ENCODE data around the gene PPIE.

PPIE gene

GRCh38 chr1:39720094-39720999, 18.3 kb upstream of the PPIE start:
- DNase-seq (ENCODE audit: low read depth): peak; percentile 43

- DNase-seq (ENCODE audit: low read depth): no peak
These were observed 17.0 kb upstream of the PPIE start for GRCh38 chr1:39721664-39722063.

- no peak for DNase-seq (ENCODE audit: low read depth)
These were observed 16.2 kb upstream of the PPIE start for GRCh38 chr1:39722495-39722894.

GRCh38 chr1:39726600-39726999, 12.1 kb upstream of the PPIE start:
- DNase-seq (ENCODE audit: low read depth): no peak

- no peak for DNase-seq (ENCODE audit: low read depth)
These were observed 11.3 kb upstream of the PPIE start for GRCh38 chr1:39727221-39727931.

- no peak for DNase-seq (ENCODE audit: low read depth)
These were observed 10.8 kb upstream of the PPIE start for GRCh38 chr1:39727932-39728317.

- no peak for DNase-seq (ENCODE audit: low read depth)
These were observed 9.7 kb upstream of the PPIE start for GRCh38 chr1:39729030-39729429.

- DNase-seq (ENCODE audit: low read depth): no peak
These were observed 8.8 kb upstream of the PPIE start for GRCh38 chr1:39729842-39730241.

GRCh38 chr1:39732730-39733129, 6.0 kb upstream of the PPIE start:
- no peak for DNase-seq (ENCODE audit: low read depth)

GRCh38 chr1:39733161-39733560, 5.5 kb upstream of the PPIE start:
- DNase-seq (ENCODE audit: low read depth): no peak

GRCh38 chr1:39735731-39736130, 3.0 kb upstream of the PPIE start:
- no peak for DNase-seq (ENCODE audit: low read depth)

GRCh38 chr1:39737546-39738169, 1.0 kb upstream of the PPIE start:
- DNase-seq (ENCODE audit: low read depth): no peak

- DNase-seq (ENCODE audit: low read depth): no peak
These were observed 6.5 kb downstream of the PPIE start for GRCh38 chr1:39745016-39745670.

- DNase-seq (ENCODE audit: low read depth): no peak
These were observed 12.9 kb downstream of the PPIE start for GRCh38 chr1:39751595-39751994.

GRCh38 chr1:39752703-39753102, 14.0 kb downstream of the PPIE start:
- DNase-seq (ENCODE audit: low read depth): no peak

GRCh38 chr1:39753132-39754025, 14.7 kb downstream of the PPIE start:
- no peak for DNase-seq (ENCODE audit: low read depth)

- DNase-seq (ENCODE audit: low read depth): no peak
These were observed 15.4 kb downstream of the PPIE start for GRCh38 chr1:39754026-39754570.

GRCh38 chr1:39754906-39755504, 16.3 kb downstream of the PPIE start:
- no peak for DNase-seq (ENCODE audit: low read depth)

GRCh38 chr1:39755965-39756659, 17.4 kb downstream of the PPIE start:
- no peak for DNase-seq (ENCODE audit: low read depth)

- DNase-seq (ENCODE audit: low read depth): no peak
These were observed 18.8 kb downstream of the PPIE start for GRCh38 chr1:39757501-39757900.

All from HS-27A (cell line).